ENCODE measurements around the gene UVRAG. TPM values are rescaled to one million over a fixed set of nuclear protein-coding genes. Genes with fewer than 3 reads are reported as not detected.

UVRAG gene
- total and polyA plus RNA-seq, 2 of the 4 experiments (the other 2 are of a cell fraction), result 5.6 to 10.9 TPM

- Histone ChIP-seq H3K27me3 (ENCODE audit: control insufficient read depth, insufficient read depth, low read length) (no peaks in the 10 kb centered on the region), H3K36me3 (ENCODE audit: control insufficient read depth, insufficient read depth, low read length) (no peaks in the 10 kb centered on the region), H3K4ac (ENCODE audit: low read depth, low read length) (no peak overlapping the region), H3K9ac (ENCODE audit: low read depth, low read length) (no peak overlapping the region), H3K18ac (ENCODE audit: low read depth, low read length) (no peak overlapping the region), H4K5ac (ENCODE audit: low read depth, low read length) (no peak overlapping the region), H3K9me3 (ENCODE audit: control insufficient read depth, insufficient read depth, low read length) (no peaks in the 10 kb centered on the region), H4K20me1 (ENCODE audit: insufficient read depth, low read length) (no peaks in the 10 kb centered on the region), H2AFZ (replicated peaks; ENCODE audit: low read length, poor library complexity) (no peak overlapping the region), H2BK15ac (ENCODE audit: low read depth, low read length) (no peak overlapping the region), H3K27ac (ENCODE audit: insufficient read depth, low read length) (no peak overlapping the region), H2BK5ac (ENCODE audit: low read depth, low read length, poor library complexity, severe bottlenecking) (no peak overlapping the region), H3K23ac (ENCODE audit: low read depth, low read length) (no peak overlapping the region), H3K4me3 (ENCODE audit: insufficient read depth, low read depth, low read length) (no peak overlapping the region), H2AK5ac (ENCODE audit: low read depth, low read length) (no peak overlapping the region), H3K56ac (ENCODE audit: extremely low read depth, insufficient read depth, low read length) (no peak overlapping the region), H2BK20ac (ENCODE audit: low read depth, low read length) (no peak overlapping the region), H3K4me2 (ENCODE audit: low read depth, low read length) (no peak overlapping the region), H2AK9ac (replicated peaks; ENCODE audit: low read depth, low read length, poor library complexity) (no peak overlapping the region), H2BK120ac (ENCODE audit: low read depth, low read length) (no peak overlapping the region), H3K79me1 (ENCODE audit: low read depth in 1 of 2, low read length in 2 of 2) (peaks cover 0 to 2% of the 10 kb centered on the region in 2 experiments; a peak in 1 of 4 replicates), H4K8ac (ENCODE audit: low read depth in 2 of 2, low read length in 2 of 2) (no peak overlapping the region), H3K9me1 (ENCODE audit: insufficient read depth, low read length) (no peaks in the 10 kb centered on the region; the same call in 1 of the 2 replicates), H3K14ac (replicated peaks; ENCODE audit: low read depth, low read length) (no peak overlapping the region), H4K91ac (ENCODE audit: insufficient read depth, low read depth, low read length) (no peak overlapping the region), H3K4me1 (ENCODE audit: control insufficient read depth, insufficient read depth, low read length) (no peaks in the 10 kb centered on the region; the same call in 1 of the 2 replicates)
- no CpG with 5 or more reads among the region's 3 CpGs for WGBS, 2 experiments (ENCODE audit: extremely low coverage in 2 of 2, insufficient read length in 1 of 2)
- dilution Hi-C loops (cut with HindIII; ENCODE audit: low sequenced_read_pairs, unreplicated experiment), result no loop called here
- no peak for DNase-seq
- ATAC-seq (ENCODE audit: low read depth), result no peak
- intact Hi-C loops (cut with micrococcal nuclease), result no loop called here
- ChIA-PET CTCF (no interaction called here), POLR2A (ENCODE audit: unreplicated experiment) (no interaction called here)
- BruUV-seq (replicated peaks), result no TSS peak
- TF ChIP-seq RFX5 (IDR thresholded peaks at IDR 0.05; ENCODE audit: low read depth, low read length) (no peak), SMC3 (IDR thresholded peaks at IDR 0.05; ENCODE audit: low read depth, low read length) (no peak), RAD21 (IDR thresholded peaks at IDR 0.05; ENCODE audit: low read length) (no peak), POLR2A (IDR thresholded peaks at IDR 0.05; ENCODE audit: low read depth, low read length) (no peak), USF2 (IDR thresholded peaks at IDR 0.05; ENCODE audit: low read depth, low read length) (no peak)
- in situ Hi-C loops (cut with MboI; ENCODE audit: low sequenced_read_pairs), result no loop called here
These were observed 179.6 kb downstream of the UVRAG start for GRCh38 chr11:75994616-75995015.

Measured in IMR-90 (cell line).